Fibroblast of the aortic adventitia (primary cell): ENCODE data around the gene P2RX1. TPM values are rescaled to one million over a fixed set of nuclear protein-coding genes. Genes with fewer than 3 reads are reported as not detected.

Source experiments
- DNase-seq: peaks from one replicate; pipeline ENCODE4 v3.0.0-alpha.2; 2010; ENCODE audit warnings: low read depth
- H3K4me3 ChIP-seq: 2 replicates; pipeline ENCODE4 v1.5.1; 2011; ENCODE audit warnings: low read depth, mild to moderate bottlenecking, control low read depth, low read length, moderate library complexity
- total RNA-seq: library from RNA; depleted of rRNA; stranded (reverse); fragments of >200 nt; gene quantifications from 2 replicates; pipeline ENCODE4 v1.2.3, GENCODE V29; 2012; ENCODE audit warnings: low replicate concordance
- TF ChIP-seq, protein P1 (sequence below): IDR thresholded peaks from 2 replicates; pipeline ENCODE4 v1.5.1; 2011; ENCODE audit warnings: mild to moderate bottlenecking, low read length, control low read depth, inconsistent platforms; ENCODE audit not compliant: insufficient read depth

The P2RX1 gene
- total RNA-seq, 1 donor: not detected

DNA sequence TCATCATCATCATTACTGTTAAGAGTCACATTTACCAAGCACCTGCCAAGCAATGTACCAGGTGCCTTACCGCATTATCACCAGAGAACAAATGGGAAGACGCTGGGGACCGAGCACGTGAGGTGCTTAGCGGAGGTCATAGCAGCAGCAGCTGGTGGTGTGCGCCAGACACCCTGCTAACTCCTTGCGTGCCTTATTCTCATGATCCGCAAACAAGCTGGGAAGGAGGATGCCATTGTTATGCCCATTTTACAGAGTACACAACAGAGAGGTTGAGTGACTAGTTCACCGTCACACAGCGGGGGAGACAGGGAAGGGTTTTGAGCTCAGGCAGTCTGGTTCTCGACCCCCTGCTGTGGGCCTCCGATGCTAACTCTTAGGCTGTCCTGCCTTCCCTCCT lies 40.7 kb upstream of the P2RX1 start:
- no peak for DNase-seq
- TF ChIP-seq, protein P1, sequence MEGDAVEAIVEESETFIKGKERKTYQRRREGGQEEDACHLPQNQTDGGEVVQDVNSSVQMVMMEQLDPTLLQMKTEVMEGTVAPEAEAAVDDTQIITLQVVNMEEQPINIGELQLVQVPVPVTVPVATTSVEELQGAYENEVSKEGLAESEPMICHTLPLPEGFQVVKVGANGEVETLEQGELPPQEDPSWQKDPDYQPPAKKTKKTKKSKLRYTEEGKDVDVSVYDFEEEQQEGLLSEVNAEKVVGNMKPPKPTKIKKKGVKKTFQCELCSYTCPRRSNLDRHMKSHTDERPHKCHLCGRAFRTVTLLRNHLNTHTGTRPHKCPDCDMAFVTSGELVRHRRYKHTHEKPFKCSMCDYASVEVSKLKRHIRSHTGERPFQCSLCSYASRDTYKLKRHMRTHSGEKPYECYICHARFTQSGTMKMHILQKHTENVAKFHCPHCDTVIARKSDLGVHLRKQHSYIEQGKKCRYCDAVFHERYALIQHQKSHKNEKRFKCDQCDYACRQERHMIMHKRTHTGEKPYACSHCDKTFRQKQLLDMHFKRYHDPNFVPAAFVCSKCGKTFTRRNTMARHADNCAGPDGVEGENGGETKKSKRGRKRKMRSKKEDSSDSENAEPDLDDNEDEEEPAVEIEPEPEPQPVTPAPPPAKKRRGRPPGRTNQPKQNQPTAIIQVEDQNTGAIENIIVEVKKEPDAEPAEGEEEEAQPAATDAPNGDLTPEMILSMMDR: no peak
- H3K4me3 ChIP-seq: no peak overlapping the region

DNA sequence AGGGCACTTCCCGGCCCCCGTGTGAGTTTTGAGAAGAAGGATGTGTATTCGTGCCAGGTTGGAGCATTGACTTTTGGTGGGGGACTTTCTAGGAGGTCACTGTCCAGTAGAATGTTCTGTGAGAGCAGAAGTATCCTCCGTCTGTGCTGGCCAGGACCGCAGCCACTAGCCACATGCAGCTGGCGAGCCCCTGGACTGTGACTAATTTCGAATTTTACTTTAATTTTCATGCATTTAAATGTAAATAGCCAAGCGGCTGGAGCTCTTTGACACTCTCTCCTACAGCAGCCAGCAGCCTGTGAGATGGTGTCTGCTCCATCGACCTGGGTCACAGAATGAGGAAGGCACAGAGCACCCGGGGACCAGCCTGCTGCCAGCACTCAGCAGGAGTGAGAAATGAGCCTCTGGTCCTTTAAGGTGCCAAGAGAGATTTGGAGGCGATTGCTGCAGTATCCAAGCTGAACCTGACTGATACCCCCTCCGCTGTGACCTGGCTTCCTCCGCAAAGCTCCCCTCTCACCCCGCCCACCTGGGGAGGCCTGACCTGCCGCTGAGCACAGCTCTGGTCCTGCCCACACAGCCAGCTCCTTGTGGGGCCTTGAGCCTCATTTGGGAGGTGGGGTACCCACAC lies 40.2 kb upstream of the P2RX1 start:
- H3K4me3 ChIP-seq: no peak overlapping the region
- no peak for DNase-seq
- TF ChIP-seq, protein P1: no peak

DNA sequence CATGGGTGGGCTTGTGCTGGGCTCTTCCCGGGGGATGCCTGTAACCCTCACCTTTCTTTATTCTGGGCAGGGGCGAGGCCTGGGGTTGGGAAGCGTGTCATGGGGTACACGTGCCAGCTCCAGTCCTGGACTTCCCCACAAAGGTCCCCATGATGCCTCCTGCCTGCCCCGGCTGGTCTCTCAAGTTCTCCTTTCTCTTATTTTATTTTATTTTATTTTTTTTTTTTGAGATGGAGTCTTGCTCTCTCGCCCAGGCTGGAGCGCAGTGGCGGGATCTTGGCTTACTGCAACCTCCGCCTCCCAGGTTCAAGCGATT lies 39.4 kb upstream of the P2RX1 start:
- no peak overlapping the region for H3K4me3 ChIP-seq
- TF ChIP-seq, protein P1: no peak
- DNase-seq: no peak

DNA sequence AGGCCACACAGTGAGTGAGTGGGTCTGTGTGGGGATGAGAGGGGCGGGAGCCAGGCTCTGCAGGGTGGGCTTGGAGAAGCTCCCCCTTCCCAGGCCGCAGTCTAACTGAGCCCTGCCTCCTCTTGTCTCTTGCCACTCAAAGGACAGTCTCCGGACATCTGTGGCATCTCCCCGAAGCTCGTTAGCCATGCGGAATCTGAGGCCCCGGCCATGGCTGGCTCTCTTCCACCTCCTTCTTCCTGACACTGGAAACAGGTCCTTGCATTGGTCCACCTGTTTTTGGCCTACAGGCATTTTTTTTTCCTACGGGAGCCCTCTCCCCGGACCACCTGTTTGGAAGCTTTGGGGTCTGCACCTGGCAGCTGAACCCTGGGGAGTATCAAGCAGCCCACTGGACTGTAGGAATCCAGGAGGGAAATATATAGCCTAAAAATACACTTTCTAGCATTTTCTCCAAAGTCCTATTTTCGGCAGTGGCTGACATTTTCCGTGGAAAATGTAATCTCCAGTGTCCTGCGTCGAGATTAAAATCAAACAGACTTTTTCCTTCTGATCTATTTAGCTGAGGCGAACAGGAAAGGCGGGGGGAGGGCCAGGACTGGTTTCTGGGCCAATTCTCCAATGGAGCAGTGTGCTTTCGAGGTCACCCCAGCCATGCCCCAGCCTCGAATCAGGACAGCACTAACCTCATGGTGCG lies 38.9 kb upstream of the P2RX1 start:
- H3K4me3 ChIP-seq: no peak overlapping the region
- TF ChIP-seq, protein P1: no peak
- no peak for DNase-seq

DNA sequence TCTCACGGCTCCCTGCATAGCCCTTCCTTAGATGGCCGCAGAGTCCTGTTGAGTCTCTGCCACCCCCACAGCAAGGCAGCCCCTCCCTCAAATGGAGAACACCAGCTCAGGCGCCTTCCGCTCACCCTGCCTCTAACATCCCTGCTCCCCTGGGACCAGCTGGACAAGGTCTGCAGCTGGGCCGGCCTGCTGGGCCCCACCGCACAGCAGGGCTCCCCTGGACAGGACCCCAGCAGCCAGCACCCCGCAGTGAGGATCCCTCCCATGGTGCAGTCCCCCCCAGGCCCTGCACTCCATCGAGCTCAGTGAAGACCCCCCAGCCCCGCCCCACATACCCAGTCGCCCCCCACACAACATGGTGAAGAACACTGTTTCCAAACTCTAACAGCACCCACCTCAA lies 37.8 kb upstream of the P2RX1 start:
- no peak overlapping the region for H3K4me3 ChIP-seq
- DNase-seq: no peak
- TF ChIP-seq, protein P1: no peak

DNA sequence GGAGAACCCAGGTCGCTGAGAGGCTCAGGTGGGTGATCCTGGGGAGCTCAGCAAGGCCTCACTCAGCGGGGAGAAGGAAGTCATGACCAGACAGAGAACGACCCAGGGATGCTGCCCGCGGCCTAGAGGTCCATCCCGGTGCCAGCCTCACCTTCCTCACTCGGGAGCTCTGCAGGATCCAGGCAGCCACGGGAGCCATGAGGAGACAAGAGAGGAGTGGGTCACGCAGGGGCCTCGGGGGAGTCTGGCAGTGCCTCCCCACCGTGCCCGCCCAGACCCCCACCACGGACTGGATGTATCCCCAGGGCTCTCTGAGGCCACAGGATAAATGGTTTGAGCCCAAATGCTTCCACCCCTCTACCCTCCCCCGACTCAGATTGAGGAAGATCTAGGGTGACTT lies 37.3 kb upstream of the P2RX1 start:
- H3K4me3 ChIP-seq: no peak overlapping the region
- TF ChIP-seq, protein P1: no peak
- DNase-seq: no peak
